GM18867 (cell line): ENCODE measurements around the gene PTPRO.

Experiments
- ATAC-seq: cut with Tn5 transposase; IDR thresholded peaks from one replicate; pipeline ENCODE4 v1.9.1; 2021; ENCODE audit warnings: mild to moderate bottlenecking, moderate library complexity; ENCODE audit not compliant: unreplicated experiment

Gene PTPRO

GRCh38 chr12:15346488-15346887 lies 24.2 kb downstream of the PTPRO start:
- ATAC-seq: no peak

GRCh38 chr12:15350643-15351042 lies 28.3 kb downstream of the PTPRO start:
- ATAC-seq: no peak

- ATAC-seq: no peak
These were observed 33.5 kb downstream of the PTPRO start for GRCh38 chr12:15355766-15356165.

GRCh38 chr12:15356951-15357364 lies 34.6 kb downstream of the PTPRO start:
- no peak for ATAC-seq

GRCh38 chr12:15364221-15365160 lies 42.2 kb downstream of the PTPRO start:
- ATAC-seq: no peak

GRCh38 chr12:15368812-15369211 lies 46.5 kb downstream of the PTPRO start:
- no peak for ATAC-seq

GRCh38 chr12:15372352-15372751 lies 50.0 kb downstream of the PTPRO start:
- no peak for ATAC-seq

- ATAC-seq: no peak
These were observed 65.5 kb downstream of the PTPRO start for GRCh38 chr12:15387772-15388171.

GRCh38 chr12:15389561-15389960 lies 67.3 kb downstream of the PTPRO start:
- ATAC-seq: no peak

GRCh38 chr12:15393037-15393436 lies 70.7 kb downstream of the PTPRO start:
- ATAC-seq: no peak

- no peak for ATAC-seq
These were observed 71.7 kb downstream of the PTPRO start for GRCh38 chr12:15393995-15394394.

- no peak for ATAC-seq
These were observed 82.2 kb downstream of the PTPRO start for GRCh38 chr12:15404485-15404884.

GRCh38 chr12:15405606-15406005 lies 83.3 kb downstream of the PTPRO start:
- ATAC-seq: no peak

GRCh38 chr12:15407025-15407424 lies 84.7 kb downstream of the PTPRO start:
- no peak for ATAC-seq

- ATAC-seq: no peak
These were observed 89.5 kb downstream of the PTPRO start for GRCh38 chr12:15411842-15412241.

- ATAC-seq: no peak
These were observed 95.4 kb downstream of the PTPRO start for GRCh38 chr12:15417691-15418090.

GRCh38 chr12:15423629-15424028 lies 101.3 kb downstream of the PTPRO start:
- ATAC-seq: no peak

- ATAC-seq: no peak
These were observed 105.6 kb downstream of the PTPRO start for GRCh38 chr12:15427913-15428312.

GRCh38 chr12:15428632-15429031 lies 106.3 kb downstream of the PTPRO start:
- no peak for ATAC-seq

GRCh38 chr12:15429262-15429661 lies 107.0 kb downstream of the PTPRO start:
- ATAC-seq: no peak

- no peak for ATAC-seq
These were observed 113.3 kb downstream of the PTPRO start for GRCh38 chr12:15435597-15435996.

- no peak for ATAC-seq
These were observed 117.2 kb downstream of the PTPRO start for GRCh38 chr12:15439459-15439858.

GRCh38 chr12:15443050-15443449 lies 120.7 kb downstream of the PTPRO start:
- no peak for ATAC-seq
